Measurements from ENCODE around the gene COL16A1.
A peak's percentile ranks its signal among the peaks of the same experiment; 100 is the strongest.

COL16A1 gene

GRCh38 chr1:31621498-31621820, 82.4 kb downstream of the COL16A1 start:
- no peak for TF ChIP-seq ZFX (IDR thresholded peaks at IDR 0.05)
- TF ChIP-seq, protein P1, sequence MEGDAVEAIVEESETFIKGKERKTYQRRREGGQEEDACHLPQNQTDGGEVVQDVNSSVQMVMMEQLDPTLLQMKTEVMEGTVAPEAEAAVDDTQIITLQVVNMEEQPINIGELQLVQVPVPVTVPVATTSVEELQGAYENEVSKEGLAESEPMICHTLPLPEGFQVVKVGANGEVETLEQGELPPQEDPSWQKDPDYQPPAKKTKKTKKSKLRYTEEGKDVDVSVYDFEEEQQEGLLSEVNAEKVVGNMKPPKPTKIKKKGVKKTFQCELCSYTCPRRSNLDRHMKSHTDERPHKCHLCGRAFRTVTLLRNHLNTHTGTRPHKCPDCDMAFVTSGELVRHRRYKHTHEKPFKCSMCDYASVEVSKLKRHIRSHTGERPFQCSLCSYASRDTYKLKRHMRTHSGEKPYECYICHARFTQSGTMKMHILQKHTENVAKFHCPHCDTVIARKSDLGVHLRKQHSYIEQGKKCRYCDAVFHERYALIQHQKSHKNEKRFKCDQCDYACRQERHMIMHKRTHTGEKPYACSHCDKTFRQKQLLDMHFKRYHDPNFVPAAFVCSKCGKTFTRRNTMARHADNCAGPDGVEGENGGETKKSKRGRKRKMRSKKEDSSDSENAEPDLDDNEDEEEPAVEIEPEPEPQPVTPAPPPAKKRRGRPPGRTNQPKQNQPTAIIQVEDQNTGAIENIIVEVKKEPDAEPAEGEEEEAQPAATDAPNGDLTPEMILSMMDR (conservative IDR thresholded peaks at IDR 0.05), result no peak
- H3K27ac ChIP-seq, result no peak overlapping the region

GRCh38 chr1:31620631-31621497, 83.0 kb downstream of the COL16A1 start:
- TF ChIP-seq ZFX (IDR thresholded peaks at IDR 0.05), result no peak
- TF ChIP-seq, protein P1 (conservative IDR thresholded peaks at IDR 0.05), result no peak
- no peak overlapping the region for H3K27ac ChIP-seq

- H3K27ac ChIP-seq, result no peak overlapping the region
- TF ChIP-seq, protein P1 (conservative IDR thresholded peaks at IDR 0.05), result no peak
- TF ChIP-seq ZFX (IDR thresholded peaks at IDR 0.05), result no peak
Measured at GRCh38 chr1:31618916-31619846, 84.6 kb downstream of the COL16A1 start.

GRCh38 chr1:31617916-31618746, 85.7 kb downstream of the COL16A1 start:
- no peak overlapping the region for H3K27ac ChIP-seq
- TF ChIP-seq ZFX (IDR thresholded peaks at IDR 0.05), result no peak
- TF ChIP-seq, protein P1 (conservative IDR thresholded peaks at IDR 0.05), result peak; percentile 95

DNA sequence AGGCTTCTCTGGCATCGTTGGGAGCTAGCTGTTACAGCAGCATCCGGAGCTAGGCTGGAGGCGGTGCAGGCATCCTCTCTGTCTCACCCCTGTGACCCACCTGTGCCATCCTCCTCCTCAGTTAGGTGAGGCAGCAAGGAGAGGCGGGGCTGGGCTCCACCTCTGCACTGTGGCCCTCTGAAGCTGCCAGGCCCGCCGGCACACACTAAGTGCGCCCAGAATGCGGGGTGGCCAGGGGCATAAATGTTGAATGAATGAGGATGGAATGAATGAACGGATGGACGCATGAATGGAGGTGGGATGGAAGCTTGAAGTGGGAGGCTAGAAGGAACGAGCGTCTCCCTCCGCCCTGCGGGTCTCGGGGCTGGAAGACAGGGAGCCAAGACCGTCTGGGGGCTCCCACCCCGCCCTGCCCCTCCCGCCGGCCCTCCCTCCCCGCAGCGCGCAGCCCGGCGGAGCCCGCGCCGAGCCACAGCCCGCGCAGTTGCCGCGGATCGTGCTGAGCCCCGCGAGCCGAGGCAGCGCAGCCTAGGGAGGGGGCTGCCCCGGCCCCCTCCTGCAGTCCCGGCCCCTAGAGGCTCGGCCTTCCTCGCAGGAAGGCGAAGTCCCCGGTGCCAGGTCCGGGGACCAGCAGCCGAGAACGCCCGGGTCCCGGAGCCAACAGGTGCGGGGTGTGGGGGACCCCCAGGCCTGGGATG, 86.5 kb downstream of the COL16A1 start, which contains the start of gene HCRTR1:
TSS of gene HCRTR1 (plus strand) at position 472 of the 698 bp plus-strand sequence. CDS start 1,504 bp downstream, outside the sequence.
- TF ChIP-seq ZFX (IDR thresholded peaks at IDR 0.05), result no peak
- TF ChIP-seq, protein P1 (conservative IDR thresholded peaks at IDR 0.05), result no peak
- H3K27ac ChIP-seq, result no peak within 1 kb of the TSS

DNA sequence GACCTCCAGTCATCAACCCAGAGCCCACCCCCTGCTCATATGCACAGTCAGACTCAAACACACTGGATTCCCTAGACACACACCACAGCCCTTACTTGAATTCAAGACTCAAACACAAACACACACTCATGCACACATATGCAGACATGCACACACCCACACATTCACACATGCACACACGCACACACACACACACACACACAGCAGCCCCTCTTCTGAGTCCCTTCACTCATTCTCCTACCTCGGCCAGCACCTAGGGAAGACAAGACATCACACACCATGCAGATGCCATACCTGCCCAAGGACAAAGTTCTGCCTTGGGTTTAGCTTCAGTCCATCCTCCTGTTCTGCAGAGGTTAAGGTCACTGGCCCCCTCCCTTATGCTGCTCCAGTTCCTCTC, 87.9 kb downstream of the COL16A1 start:
- no peak for TF ChIP-seq ZFX (IDR thresholded peaks at IDR 0.05)
- TF ChIP-seq, protein P1 (conservative IDR thresholded peaks at IDR 0.05), result no peak
- H3K27ac ChIP-seq, result no peak overlapping the region
